ENCODE data around the gene MOGAT1.
"Not testable (repeated sequence)": the region's sequence is repeated elsewhere in the genome, so short reads cannot be mapped to it uniquely, and the experiment has no call there.

The MOGAT1 gene

DNA sequence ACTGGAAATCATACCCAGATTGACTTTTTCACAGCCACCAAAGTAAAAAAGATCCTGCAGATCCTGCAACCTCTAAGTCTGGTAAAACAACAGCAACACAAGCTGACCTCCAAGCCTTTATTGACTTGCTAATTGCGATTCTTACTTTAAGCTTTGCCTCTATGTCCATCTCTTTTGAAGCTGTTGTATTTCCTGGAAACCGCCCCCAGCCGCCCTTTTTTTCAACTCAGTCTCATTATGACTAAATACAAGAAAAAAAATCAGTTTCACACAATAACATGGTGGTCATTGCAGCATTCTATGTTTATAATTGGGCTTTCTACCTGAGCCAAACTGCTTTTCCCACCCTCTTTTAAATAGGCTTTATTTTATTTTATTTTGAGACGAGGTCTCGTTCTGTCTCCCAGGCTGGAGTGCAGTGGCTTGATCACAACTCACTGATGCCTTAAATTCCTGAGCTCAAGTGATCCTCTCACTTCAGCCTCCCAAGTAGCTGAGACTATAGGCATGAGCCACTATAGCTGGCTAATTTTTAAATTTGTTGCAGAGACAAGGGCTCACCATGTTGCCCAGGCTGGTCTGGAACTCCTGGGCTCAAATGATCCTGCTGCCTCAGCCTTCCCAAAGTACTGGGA, 76.2 kb downstream of the MOGAT1 start:
- H3K9me3 Mint-ChIP-seq: no peaks in the 10 kb centered on the region
- ATAC-seq (replicated peaks) (no peak), DNase-seq (no peak)
- H3K27me3 Mint-ChIP-seq: peaks cover 20 to 26% of the 10 kb centered on the region in 2 donors
- peaks cover 5 to 6% of the 10 kb centered on the region in 2 donors for H3K4me1 Mint-ChIP-seq (ENCODE audit: low read depth in 2 of 2)
- no peak overlapping the region for H3K27ac Mint-ChIP-seq
- no peak overlapping the region for H3K4me3 Mint-ChIP-seq
- H3K36me3 Mint-ChIP-seq (ENCODE audit: insufficient read depth): peaks cover 3% of the 10 kb centered on the region

DNA sequence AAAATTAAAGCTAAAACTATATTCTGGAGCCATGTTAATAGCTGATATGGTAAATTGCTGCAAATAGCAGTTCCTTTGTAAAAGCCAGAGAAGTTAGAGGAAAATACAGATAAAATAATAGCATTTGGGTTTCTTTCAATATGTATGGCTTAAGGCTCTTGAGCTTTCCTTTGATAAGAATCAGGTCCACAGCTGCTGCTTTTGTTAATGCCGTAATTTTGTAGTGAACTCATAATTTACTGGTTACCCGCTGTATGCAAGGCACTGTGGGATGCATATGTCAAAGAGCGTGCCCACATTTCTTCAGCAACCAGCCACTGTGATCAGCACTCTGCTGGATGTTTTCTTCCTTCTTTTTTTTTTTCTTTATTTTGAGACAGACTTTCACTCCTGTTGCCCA, 79.1 kb downstream of the MOGAT1 start:
- H3K27me3 Mint-ChIP-seq: peaks cover 8 to 16% of the 10 kb centered on the region in 2 donors
- DNase-seq (no peak), ATAC-seq (replicated peaks) (no peak)
- no peak overlapping the region for H3K4me3 Mint-ChIP-seq
- H3K9me3 Mint-ChIP-seq: no peaks in the 10 kb centered on the region
- no peak overlapping the region for H3K27ac Mint-ChIP-seq
- H3K4me1 Mint-ChIP-seq (ENCODE audit: low read depth in 2 of 2): no peaks in the 10 kb centered on the region
- H3K36me3 Mint-ChIP-seq (ENCODE audit: insufficient read depth): peaks cover 3% of the 10 kb centered on the region

DNA sequence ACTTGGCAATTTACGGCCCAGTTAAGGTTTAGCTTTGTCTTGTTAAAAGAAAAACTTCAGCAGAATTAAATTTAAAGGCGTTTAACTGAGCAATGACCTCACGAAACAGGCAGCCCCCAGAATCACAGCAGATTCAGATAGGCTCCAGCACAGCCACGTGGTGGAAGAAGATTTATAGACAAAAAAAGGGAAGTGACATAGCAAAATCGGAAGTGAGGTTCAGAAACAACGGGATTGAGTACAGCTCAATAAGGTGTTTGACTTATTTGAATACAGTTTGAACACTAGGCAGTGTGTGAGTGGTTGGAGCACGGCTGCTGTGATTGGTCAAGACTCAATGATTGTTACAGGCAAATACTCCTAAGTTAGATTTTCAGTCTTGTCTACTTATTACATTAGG, 79.8 kb downstream of the MOGAT1 start:
- Mint-ChIP-seq H3K27me3 (peaks cover 8 to 16% of the 10 kb centered on the region in 2 donors), H3K4me3 (no peak overlapping the region), H3K9me3 (no peaks in the 10 kb centered on the region), H3K36me3 (ENCODE audit: insufficient read depth) (peaks cover 3% of the 10 kb centered on the region), H3K27ac (no peak overlapping the region), H3K4me1 (ENCODE audit: low read depth in 2 of 2) (no peaks in the 10 kb centered on the region)
- ATAC-seq (replicated peaks) (no peak), DNase-seq (no peak)

DNA sequence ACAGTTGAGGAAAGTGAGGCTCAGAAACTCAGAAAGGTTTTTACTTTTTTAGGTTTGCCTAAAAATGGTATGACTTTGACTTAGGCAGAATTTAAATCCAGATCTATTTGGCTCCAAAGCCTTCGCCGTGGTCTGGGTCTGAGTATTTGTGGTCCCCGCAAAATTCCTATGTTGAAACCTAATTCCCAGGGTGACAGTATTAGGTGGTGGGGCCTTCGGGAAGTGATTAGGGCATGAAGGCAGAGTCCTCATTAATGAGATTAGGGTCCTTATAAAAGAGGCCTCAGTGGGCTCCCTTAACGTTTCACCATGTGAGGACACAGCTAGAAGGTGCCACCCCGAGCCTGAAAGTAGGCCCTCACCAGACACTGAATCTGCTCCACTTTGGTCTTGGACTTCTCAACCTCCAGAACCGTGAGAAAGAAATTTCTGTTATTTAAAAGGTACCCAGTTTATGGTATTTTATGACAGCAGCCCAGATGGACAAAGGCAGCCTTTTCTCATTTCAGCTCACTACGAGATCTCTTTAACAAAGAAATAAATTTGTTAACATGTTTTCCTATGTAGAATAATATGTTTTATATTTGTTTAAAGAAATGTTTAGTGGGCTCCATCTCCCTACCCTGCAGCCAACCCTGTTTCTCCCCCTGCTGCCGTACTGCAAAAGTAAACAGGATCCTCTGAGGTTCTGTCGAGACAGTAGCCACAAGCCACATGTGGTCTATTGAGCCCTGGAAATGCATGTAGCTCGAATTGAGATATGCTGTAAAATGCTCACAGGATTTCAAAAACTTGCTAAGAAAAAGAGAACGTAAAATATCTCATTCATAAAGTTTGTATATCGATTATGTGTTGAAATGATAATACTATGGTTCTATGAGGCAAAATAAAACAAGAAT, 80.6 kb downstream of the MOGAT1 start:
- no peaks in the 10 kb centered on the region for H3K4me1 Mint-ChIP-seq (ENCODE audit: low read depth in 2 of 2)
- no peak overlapping the region for H3K27ac Mint-ChIP-seq
- peaks cover 8 to 16% of the 10 kb centered on the region in 2 donors for H3K27me3 Mint-ChIP-seq
- peaks cover 3% of the 10 kb centered on the region for H3K36me3 Mint-ChIP-seq (ENCODE audit: insufficient read depth)
- DNase-seq (no peak), ATAC-seq (replicated peaks) (no peak)
- no peak overlapping the region for H3K4me3 Mint-ChIP-seq
- H3K9me3 Mint-ChIP-seq: no peaks in the 10 kb centered on the region

DNA sequence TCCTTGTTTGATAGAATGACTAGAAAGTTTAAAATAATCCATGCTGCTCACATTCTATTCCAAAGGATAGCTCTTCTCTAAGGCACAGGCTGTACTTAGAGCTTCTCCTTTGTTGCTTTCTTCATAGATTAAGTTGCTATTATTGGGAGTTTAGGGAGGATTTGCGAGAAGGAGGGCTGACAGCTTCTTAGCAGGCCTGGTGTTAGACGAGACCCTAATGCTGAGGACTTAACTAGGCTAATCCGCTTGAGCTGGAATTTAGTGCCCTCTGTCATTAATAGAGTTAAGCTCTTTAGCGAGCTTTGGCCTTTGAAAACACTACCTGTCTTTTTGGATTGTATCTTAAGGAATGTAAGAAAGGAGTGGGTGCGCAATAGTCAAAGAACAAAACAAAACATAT, 81.3 kb downstream of the MOGAT1 start:
- Mint-ChIP-seq H3K4me1 (ENCODE audit: low read depth in 2 of 2) (no peaks in the 10 kb centered on the region), H3K36me3 (ENCODE audit: insufficient read depth) (peaks cover under 1% of the 10 kb centered on the region), H3K27ac (no peak overlapping the region), H3K4me3 (no peak overlapping the region), H3K27me3 (peaks cover 8 to 16% of the 10 kb centered on the region in 2 donors), H3K9me3 (no peaks in the 10 kb centered on the region)
- no peak for DNase-seq
- no peak for ATAC-seq (replicated peaks)

DNA sequence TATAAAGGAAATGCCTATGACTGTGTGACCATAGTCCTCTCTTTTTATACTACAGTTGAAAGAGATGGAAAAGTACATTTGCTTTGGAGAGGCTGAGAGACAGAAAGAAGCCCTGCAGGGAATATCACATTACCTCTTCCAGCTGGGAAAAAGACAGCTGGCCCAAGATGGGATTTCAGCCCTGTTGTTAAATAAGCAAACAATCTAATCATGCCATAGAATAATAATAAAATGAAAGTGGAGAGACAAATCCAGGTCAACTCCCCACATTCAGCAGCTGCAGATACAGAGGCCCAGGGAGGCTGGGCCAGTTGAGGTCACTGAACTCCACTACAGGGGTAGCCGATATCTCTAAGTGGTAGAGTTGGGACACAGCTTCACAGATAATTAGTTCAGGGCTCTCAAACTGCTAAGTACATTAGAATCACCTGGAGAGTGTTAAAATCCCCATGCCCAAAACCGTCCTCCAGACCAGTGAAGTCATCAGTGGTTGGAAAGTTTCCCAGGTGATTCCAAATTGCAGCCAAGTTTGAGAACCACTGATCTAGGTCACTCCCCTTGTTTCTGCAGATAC, 81.9 kb downstream of the MOGAT1 start:
- H3K9me3 Mint-ChIP-seq: no peaks in the 10 kb centered on the region
- DNase-seq: no peak

DNA sequence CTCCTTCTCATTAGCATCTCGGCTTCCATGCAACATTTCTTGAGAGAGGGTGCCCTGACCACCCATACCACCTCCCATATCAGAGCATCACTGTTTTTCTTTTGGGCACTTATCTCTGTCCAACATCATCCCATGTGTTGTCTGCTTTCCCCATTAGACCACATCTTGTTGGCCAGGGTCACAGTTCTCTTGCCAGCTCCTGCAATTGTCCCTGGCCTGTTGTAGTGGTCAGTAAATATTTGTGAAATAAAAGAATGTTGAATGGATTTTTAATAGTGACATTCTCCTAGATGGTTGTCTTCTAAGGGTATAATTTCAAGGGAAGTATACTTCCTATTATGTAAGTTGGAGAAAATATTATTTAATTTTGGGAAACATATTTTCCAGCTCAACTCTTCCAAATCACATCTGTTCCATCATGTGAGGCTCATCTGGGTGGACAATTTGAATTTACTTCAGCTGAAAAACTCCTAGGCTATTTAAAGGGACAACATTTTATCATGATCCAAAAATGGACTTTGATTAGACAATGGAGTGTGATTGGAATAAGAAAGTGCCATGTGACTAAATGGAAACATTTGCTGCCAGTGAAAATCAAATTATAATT, 83.0 kb downstream of the MOGAT1 start:
- DNase-seq (no peak), ATAC-seq (replicated peaks) (no peak)
- Mint-ChIP-seq H3K36me3 (ENCODE audit: insufficient read depth) (no peaks in the 10 kb centered on the region), H3K9me3 (no peaks in the 10 kb centered on the region), H3K27ac (no peak overlapping the region), H3K4me3 (no peak overlapping the region), H3K27me3 (peaks cover 0 to 9% of the 10 kb centered on the region in 2 donors), H3K4me1 (ENCODE audit: low read depth in 2 of 2) (no peaks in the 10 kb centered on the region)

More for the DNA sequence above, 81.9 kb downstream of the MOGAT1 start:
- H3K4me3 Mint-ChIP-seq: no peak overlapping the region
- H3K36me3 Mint-ChIP-seq (ENCODE audit: insufficient read depth): no peaks in the 10 kb centered on the region
- no peak overlapping the region for H3K27ac Mint-ChIP-seq
- peaks cover 8 to 16% of the 10 kb centered on the region in 2 donors for H3K27me3 Mint-ChIP-seq
- no peaks in the 10 kb centered on the region for H3K4me1 Mint-ChIP-seq (ENCODE audit: low read depth in 2 of 2)
- ATAC-seq (replicated peaks): no peak

DNA sequence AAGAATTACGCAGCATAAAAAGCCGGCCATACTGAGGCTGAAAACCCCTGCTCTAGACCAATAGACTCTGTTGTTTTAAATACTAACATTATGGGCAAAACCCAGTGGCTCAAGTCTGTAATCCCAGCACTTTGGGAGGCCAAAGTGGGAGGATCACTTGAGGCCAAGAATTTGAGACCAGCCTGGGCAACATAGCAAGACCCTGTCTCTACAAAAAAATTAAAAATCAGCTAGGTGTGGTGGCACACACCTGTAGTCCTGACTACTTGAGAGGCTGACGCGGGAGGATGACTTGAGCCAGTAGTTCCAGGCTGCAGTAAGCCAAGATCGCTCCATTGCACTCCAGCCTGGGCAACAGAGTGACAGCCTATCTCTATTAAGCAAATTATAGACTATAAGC, 84.1 kb downstream of the MOGAT1 start:
- not testable (repeated sequence) for H3K4me1 Mint-ChIP-seq (ENCODE audit: low read depth in 2 of 2); H3K9me3 Mint-ChIP-seq; DNase-seq; H3K36me3 Mint-ChIP-seq (ENCODE audit: insufficient read depth); H3K4me3 Mint-ChIP-seq; H3K27ac Mint-ChIP-seq; ATAC-seq (replicated peaks); H3K27me3 Mint-ChIP-seq

DNA sequence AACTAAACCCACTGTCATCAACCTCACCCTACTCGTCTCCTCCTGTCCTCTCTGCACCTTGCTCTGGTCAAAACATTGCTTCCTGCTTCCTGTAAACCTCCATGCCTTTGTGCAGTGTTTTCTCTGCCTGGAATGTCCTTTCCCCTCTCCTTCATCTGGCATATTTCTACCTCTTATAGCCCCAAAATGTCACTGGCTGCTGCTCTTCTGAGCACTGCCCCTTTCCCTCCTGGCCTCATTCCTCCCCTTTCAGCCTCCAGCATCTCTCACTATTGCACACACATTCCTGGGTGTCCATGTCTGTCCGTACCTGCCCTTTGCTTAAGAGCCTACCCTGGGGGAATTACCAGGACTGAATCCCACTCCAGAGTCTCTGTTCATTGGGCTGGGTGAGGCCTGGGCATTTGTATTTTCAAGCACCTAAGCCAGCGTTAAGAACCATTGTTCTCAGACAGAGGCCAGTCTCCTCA, 84.9 kb downstream of the MOGAT1 start:
- Mint-ChIP-seq H3K27me3 (peaks cover 0 to 9% of the 10 kb centered on the region in 2 donors), H3K27ac (no peak overlapping the region), H3K4me1 (ENCODE audit: low read depth in 2 of 2) (no peaks in the 10 kb centered on the region), H3K4me3 (no peak overlapping the region), H3K36me3 (ENCODE audit: insufficient read depth) (no peaks in the 10 kb centered on the region), H3K9me3 (no peaks in the 10 kb centered on the region)
- ATAC-seq (replicated peaks) (no peak), DNase-seq (no peak)

DNA sequence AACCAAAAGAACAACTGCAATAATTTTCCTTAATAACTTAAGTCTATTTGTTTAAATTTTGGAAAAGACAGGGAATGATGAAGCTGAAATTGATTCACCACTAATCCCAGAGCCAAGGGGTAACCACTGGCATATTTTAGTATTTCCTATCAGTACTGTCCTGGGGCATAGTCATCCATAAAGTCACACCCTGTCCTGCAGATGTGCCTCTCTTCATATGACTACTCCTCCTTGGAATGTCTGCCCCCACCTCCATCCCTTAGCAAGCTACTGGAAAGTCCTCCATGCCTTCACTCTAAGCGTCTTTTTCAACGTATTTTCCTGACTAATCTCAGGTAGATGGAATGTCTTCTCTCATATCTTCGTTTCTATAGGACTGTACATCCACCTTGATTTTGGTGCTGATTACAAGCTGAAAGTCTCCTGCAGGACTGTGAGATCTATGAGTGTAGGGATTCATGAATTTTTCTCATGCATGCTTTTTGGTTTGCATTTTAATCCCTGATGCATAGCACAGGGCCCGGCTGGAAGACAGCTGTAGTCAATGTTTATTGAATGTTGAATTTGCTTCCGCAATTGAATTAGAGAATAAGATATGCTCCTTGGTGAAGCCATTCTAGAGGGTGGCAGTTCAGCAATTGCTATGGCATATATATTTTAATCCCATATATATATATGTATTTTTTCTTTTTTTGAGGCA, 85.6 kb downstream of the MOGAT1 start:
- DNase-seq: no peak
- no peak overlapping the region for H3K27ac Mint-ChIP-seq
- H3K36me3 Mint-ChIP-seq (ENCODE audit: insufficient read depth): no peaks in the 10 kb centered on the region
- no peaks in the 10 kb centered on the region for H3K4me1 Mint-ChIP-seq (ENCODE audit: low read depth in 2 of 2)
- H3K9me3 Mint-ChIP-seq: no peaks in the 10 kb centered on the region
- ATAC-seq (replicated peaks): no peak
- H3K4me3 Mint-ChIP-seq: no peak overlapping the region
- H3K27me3 Mint-ChIP-seq: peaks cover 3 to 14% of the 10 kb centered on the region in 2 donors
